Upper lobe of left lung (tissue), 4 donors: ENCODE measurements around the gene KCNJ6.

ENCODE experiments used
- EP300 ChIP-seq, 4 donors: sonication (generic); formaldehyde crosslinking; IDR thresholded peaks; one replicate each; pipeline ENCODE4 v1.5.1; 2017; ENCODE audit warnings: antibody characterized with exemption in 4 of 4, control low read depth in 2 of 4
- POLR2A ChIP-seq, 4 donors: fragments of 450-650 bp; IDR thresholded peaks; one replicate each; pipeline ENCODE4 v1.5.1; 2016 to 2017; ENCODE audit warnings: antibody characterized with exemption in 4 of 4, mild to moderate bottlenecking in 2 of 4
- POLR2AphosphoS5 ChIP-seq, 2 donors: sonication (generic); formaldehyde crosslinking; IDR thresholded peaks; one replicate each; pipeline ENCODE4 v1.5.1; 2017; ENCODE audit warnings: antibody characterized with exemption in 2 of 2
- TF ChIP-seq, protein P1 (sequence below), 6 experiments: fragments of 450-650 bp in 4 of 6; fragments of 200-600 bp in 2 of 6; sonication (generic) in 2 of 6; IDR thresholded peaks; one replicate each; pipeline ENCODE4 v1.5.1; 2016 to 2019; ENCODE audit warnings: antibody characterized with exemption in 6 of 6

DNA sequence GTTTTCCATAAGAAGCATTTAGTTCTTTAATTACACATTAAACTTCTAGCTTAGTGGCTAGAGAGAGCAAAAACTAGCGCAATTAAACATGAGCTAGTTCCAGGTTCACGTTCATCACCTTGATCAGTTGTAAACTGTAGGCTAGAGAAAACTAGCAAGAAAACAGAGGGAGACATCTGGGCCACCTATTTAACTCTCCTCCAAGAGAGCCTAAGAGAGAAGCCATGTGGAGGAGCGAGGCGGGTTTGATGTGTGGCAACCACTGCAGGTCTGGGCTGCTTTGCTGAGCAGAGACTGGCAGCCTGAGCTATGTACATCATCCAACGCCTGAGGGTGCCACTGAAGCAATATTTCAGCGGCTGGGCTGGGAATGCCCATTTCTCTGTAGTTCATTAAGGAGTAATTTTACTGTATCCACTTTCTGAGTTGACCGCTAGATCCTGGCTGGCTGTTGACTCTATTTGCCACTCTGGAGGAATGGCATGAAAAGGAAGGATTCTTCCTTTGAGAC lies 296.7 kb downstream of the KCNJ6 start:
- TF ChIP-seq, protein P1, sequence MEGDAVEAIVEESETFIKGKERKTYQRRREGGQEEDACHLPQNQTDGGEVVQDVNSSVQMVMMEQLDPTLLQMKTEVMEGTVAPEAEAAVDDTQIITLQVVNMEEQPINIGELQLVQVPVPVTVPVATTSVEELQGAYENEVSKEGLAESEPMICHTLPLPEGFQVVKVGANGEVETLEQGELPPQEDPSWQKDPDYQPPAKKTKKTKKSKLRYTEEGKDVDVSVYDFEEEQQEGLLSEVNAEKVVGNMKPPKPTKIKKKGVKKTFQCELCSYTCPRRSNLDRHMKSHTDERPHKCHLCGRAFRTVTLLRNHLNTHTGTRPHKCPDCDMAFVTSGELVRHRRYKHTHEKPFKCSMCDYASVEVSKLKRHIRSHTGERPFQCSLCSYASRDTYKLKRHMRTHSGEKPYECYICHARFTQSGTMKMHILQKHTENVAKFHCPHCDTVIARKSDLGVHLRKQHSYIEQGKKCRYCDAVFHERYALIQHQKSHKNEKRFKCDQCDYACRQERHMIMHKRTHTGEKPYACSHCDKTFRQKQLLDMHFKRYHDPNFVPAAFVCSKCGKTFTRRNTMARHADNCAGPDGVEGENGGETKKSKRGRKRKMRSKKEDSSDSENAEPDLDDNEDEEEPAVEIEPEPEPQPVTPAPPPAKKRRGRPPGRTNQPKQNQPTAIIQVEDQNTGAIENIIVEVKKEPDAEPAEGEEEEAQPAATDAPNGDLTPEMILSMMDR (IDR thresholded peaks at IDR 0.05), result no peak
- TF ChIP-seq POLR2A (IDR thresholded peaks at IDR 0.05) (no peak), POLR2AphosphoS5 (IDR thresholded peaks at IDR 0.05) (no peak), EP300 (IDR thresholded peaks at IDR 0.05) (no peak)
